Effector memory CD4-positive, alpha-beta T cell (primary cell): ENCODE data around the gene MCOLN3.

Source experiments
- DNase-seq, 3 donors: peaks; one replicate each; pipeline ENCODE4 v3.0.0-alpha.2; 2020
- H3K27ac ChIP-seq: 2 replicates; pipeline ENCODE4 v1.7.0; 2013; ENCODE audit warnings: mild to moderate bottlenecking, low read length, moderate library complexity; ENCODE audit not compliant: insufficient read depth, poor library complexity, severe bottlenecking
- H3K27me3 ChIP-seq: replicated peaks from 2 replicates; pipeline ENCODE4 v1.7.0; 2013; ENCODE audit warnings: mild to moderate bottlenecking, low read length; ENCODE audit not compliant: insufficient read depth, control insufficient read depth, poor library complexity, severe bottlenecking
- H3K36me3 ChIP-seq: 2 replicates; pipeline ENCODE4 v1.7.0; 2013; ENCODE audit warnings: mild to moderate bottlenecking, low read length, moderate library complexity; ENCODE audit not compliant: control insufficient read depth, insufficient read depth
- H3K4me1 ChIP-seq: 2 replicates; pipeline ENCODE4 v1.7.0; 2013; ENCODE audit warnings: low read length, mild to moderate bottlenecking; ENCODE audit not compliant: control insufficient read depth, insufficient read depth, poor library complexity, severe bottlenecking
- H3K4me3 ChIP-seq: 2 replicates; pipeline ENCODE4 v1.7.0; 2013; ENCODE audit warnings: low read length, low read depth, mild to moderate bottlenecking; ENCODE audit not compliant: insufficient read depth, poor library complexity, severe bottlenecking
- H3K9me3 ChIP-seq: 2 replicates; pipeline ENCODE4 v1.7.0; 2013; ENCODE audit warnings: mild to moderate bottlenecking, low read length, moderate library complexity; ENCODE audit not compliant: control insufficient read depth

MCOLN3 gene

GRCh38 chr1:85074365-85074964 is 26.2 kb upstream of the MCOLN3 start:
- Histone ChIP-seq H3K27ac (no peak overlapping the region), H3K27me3 (no peaks in the 10 kb centered on the region), H3K36me3 (no peaks in the 10 kb centered on the region), H3K4me1 (no peaks in the 10 kb centered on the region), H3K9me3 (no peaks in the 10 kb centered on the region), H3K4me3 (no peak overlapping the region)
- no peak for DNase-seq

GRCh38 chr1:85070972-85071492 is 22.7 kb upstream of the MCOLN3 start:
- no peaks in the 10 kb centered on the region for H3K36me3 ChIP-seq
- no peak overlapping the region for H3K27ac ChIP-seq
- H3K9me3 ChIP-seq = no peaks in the 10 kb centered on the region
- no peaks in the 10 kb centered on the region for H3K27me3 ChIP-seq
- H3K4me3 ChIP-seq = no peak overlapping the region
- H3K4me1 ChIP-seq = no peaks in the 10 kb centered on the region
- no peak for DNase-seq

GRCh38 chr1:85068846-85069245 is 20.5 kb upstream of the MCOLN3 start:
- no peak overlapping the region for H3K4me3 ChIP-seq
- DNase-seq = no peak
- no peaks in the 10 kb centered on the region for H3K27me3 ChIP-seq
- H3K27ac ChIP-seq = no peak overlapping the region
- H3K4me1 ChIP-seq = no peaks in the 10 kb centered on the region
- H3K9me3 ChIP-seq = no peaks in the 10 kb centered on the region
- no peaks in the 10 kb centered on the region for H3K36me3 ChIP-seq

- H3K27me3 ChIP-seq = no peaks in the 10 kb centered on the region
- no peak for DNase-seq
- H3K27ac ChIP-seq = no peak overlapping the region
- H3K9me3 ChIP-seq = no peaks in the 10 kb centered on the region
- H3K4me1 ChIP-seq = peaks cover 7% of the 10 kb centered on the region
- no peaks in the 10 kb centered on the region for H3K36me3 ChIP-seq
- no peak overlapping the region for H3K4me3 ChIP-seq
These were observed 17.2 kb upstream of the MCOLN3 start for GRCh38 chr1:85065550-85065949.

GRCh38 chr1:85062425-85063026 is 14.2 kb upstream of the MCOLN3 start:
- no peaks in the 10 kb centered on the region for H3K9me3 ChIP-seq
- H3K4me3 ChIP-seq = peak overlapping the region; percentile 34
- H3K4me1 ChIP-seq = peaks cover 7% of the 10 kb centered on the region
- H3K27ac ChIP-seq = no peak overlapping the region
- DNase-seq = no peak
- no peaks in the 10 kb centered on the region for H3K36me3 ChIP-seq
- H3K27me3 ChIP-seq = peaks cover 2% of the 10 kb centered on the region

GRCh38 chr1:85061711-85062424 is 13.6 kb upstream of the MCOLN3 start:
- H3K4me1 ChIP-seq = peaks cover 7% of the 10 kb centered on the region
- H3K36me3 ChIP-seq = no peaks in the 10 kb centered on the region
- H3K4me3 ChIP-seq = peak overlapping the region; percentile 34
- no peak overlapping the region for H3K27ac ChIP-seq
- H3K9me3 ChIP-seq = no peaks in the 10 kb centered on the region
- DNase-seq = peak; percentile 62 to 78 (median 66)
- peaks cover 2% of the 10 kb centered on the region for H3K27me3 ChIP-seq

- no peak overlapping the region for H3K4me3 ChIP-seq
- H3K27ac ChIP-seq = no peak overlapping the region
- H3K9me3 ChIP-seq = no peaks in the 10 kb centered on the region
- peaks cover 7% of the 10 kb centered on the region for H3K4me1 ChIP-seq
- peaks cover 2% of the 10 kb centered on the region for H3K27me3 ChIP-seq
- H3K36me3 ChIP-seq = no peaks in the 10 kb centered on the region
- no peak for DNase-seq
These were observed 11.7 kb upstream of the MCOLN3 start for GRCh38 chr1:85060038-85060437.

- H3K27me3 ChIP-seq = peaks cover 2% of the 10 kb centered on the region
- H3K36me3 ChIP-seq = no peaks in the 10 kb centered on the region
- no peaks in the 10 kb centered on the region for H3K9me3 ChIP-seq
- no peak for DNase-seq
- no peak overlapping the region for H3K27ac ChIP-seq
- no peak overlapping the region for H3K4me3 ChIP-seq
- H3K4me1 ChIP-seq = peaks cover 7% of the 10 kb centered on the region
These were observed 11.3 kb upstream of the MCOLN3 start for GRCh38 chr1:85059563-85059962.

GRCh38 chr1:85058786-85059185 is 10.5 kb upstream of the MCOLN3 start:
- Histone ChIP-seq H3K27me3 (peaks cover 2% of the 10 kb centered on the region), H3K36me3 (no peaks in the 10 kb centered on the region), H3K9me3 (no peaks in the 10 kb centered on the region), H3K4me1 (peaks cover 7% of the 10 kb centered on the region), H3K4me3 (no peak overlapping the region), H3K27ac (no peak overlapping the region)
- DNase-seq = no peak

- no peak for DNase-seq
- Histone ChIP-seq H3K36me3 (no peaks in the 10 kb centered on the region), H3K27me3 (peaks cover 2% of the 10 kb centered on the region), H3K4me1 (peaks cover 7% of the 10 kb centered on the region), H3K4me3 (no peak overlapping the region), H3K27ac (no peak overlapping the region), H3K9me3 (no peaks in the 10 kb centered on the region)
These were observed 10.0 kb upstream of the MCOLN3 start for GRCh38 chr1:85058311-85058710.
